K562 (cell line): ENCODE results near the gene ILKAP. TPM values are rescaled to one million over a fixed set of nuclear protein-coding genes. Genes with fewer than 3 reads are reported as not detected.

ENCODE experiments used
- ATAC-seq: fragments of 200-7000 bp; cut with Tn5 transposase; 3 replicates; pipeline ENCODE4 v1.9.1; 2020; ENCODE audit warnings: moderate library complexity
- BruUV-seq: library from RNA; stranded (reverse); fragments of 400-500 nt; replicated peaks from 2 replicates; lab custom pipeline; 2021; lab: Mats Ljungman, UMichigan
- CTCF ChIA-PET: fragments of 300-600 bp; formaldehyde crosslinking; extraction: SDS; loops from one replicate; lab custom pipeline; 2021; ENCODE audit warnings: low intra/inter-chr PET ratio; lab: Yijun Ruan, JAX
- POLR2A ChIA-PET: fragments of 300-600, 350-650 bp; sonication (Branson Sonifier 250); formaldehyde crosslinking; extraction: SDS; loops from one replicate; lab custom pipeline; 2021; ENCODE audit warnings: antibody characterized with exemption, inconsistent platforms; lab: Yijun Ruan, JAX
- DNase-seq, 4 experiments: peaks; one replicate each; pipeline versions ENCODE4 v3.0.0 to v3.0.0-alpha.2; 2011 to 2018; ENCODE audit warnings: low spot score in 3 of 4, mixed read lengths in 3 of 4; ENCODE audit errors: extremely low read depth in 1 of 4
- FAIRE-seq: peaks from 2 replicates; lab custom pipeline; 2011; peaks lifted over from hg19 to GRCh38; lab: Jason Lieb, UNC
- H2AFZ ChIP-seq: 2 replicates; pipeline ENCODE4 v1.6.0; 2011; ENCODE audit warnings: low read depth, low read length, control low read depth, inconsistent platforms
- H3K27ac ChIP-seq: fragments of 200-600 bp; 3 replicates; pipeline ENCODE4 v1.8.0; 2011; ENCODE audit warnings: low read depth, mild to moderate bottlenecking, control low read depth, inconsistent platforms, low read length, moderate library complexity, mixed read lengths; ENCODE audit errors: extremely low read depth
- H3K27me3 ChIP-seq, 2 experiments: fragments of 300-600 bp in 1 of 2; 2 replicates in 1 of 2; 3 replicates in 1 of 2; pipeline versions ENCODE4 v1.6.0 to v1.8.0; 2011; ENCODE audit warnings: inconsistent platforms in 2 of 2, low read length in 2 of 2, mild to moderate bottlenecking in 1 of 2, mixed read lengths in 1 of 2, moderate library complexity in 1 of 2; ENCODE audit not compliant: control insufficient read depth in 2 of 2, insufficient read depth in 2 of 2
- H3K36me3 ChIP-seq: fragments of 300-600 bp; 3 replicates; pipeline ENCODE4 v1.8.0; 2011; ENCODE audit warnings: mild to moderate bottlenecking, low read length, inconsistent platforms; ENCODE audit not compliant: control insufficient read depth, insufficient read depth
- H3K4me1 ChIP-seq, 2 experiments: fragments of 200-600 bp in 1 of 2; replicated peaks in 1 of 2; 2 replicates in 1 of 2; 3 replicates in 1 of 2; pipeline versions ENCODE4 v1.5.1 to v1.8.0; 2011; ENCODE audit warnings: inconsistent platforms in 2 of 2, low read length in 2 of 2, mild to moderate bottlenecking in 1 of 2, mixed read lengths in 1 of 2, moderate library complexity in 1 of 2; ENCODE audit not compliant: control insufficient read depth in 2 of 2, insufficient read depth in 2 of 2
- H3K4me2 ChIP-seq: 2 replicates; pipeline ENCODE4 v1.6.1; 2011; ENCODE audit warnings: low read length, control low read depth, inconsistent platforms, mixed read lengths; ENCODE audit not compliant: insufficient read depth
- H3K4me3 ChIP-seq: fragments of 200-600 bp; sonication (generic), shearing (Covaris generic); 2 replicates; pipeline ENCODE4 v1.5.1; 2016; ENCODE audit warnings: control low read depth, inconsistent platforms
- H3K79me2 ChIP-seq: fragments of 200-600 bp; 3 replicates; pipeline ENCODE4 v1.8.0; 2011; ENCODE audit warnings: low read length, inconsistent platforms; ENCODE audit not compliant: control insufficient read depth, insufficient read depth
- H3K9ac ChIP-seq, 2 experiments: 2 replicates each; pipeline versions ENCODE4 v1.6.0 to v1.6.1; 2011; ENCODE audit warnings: low read depth in 2 of 2, low read length in 2 of 2, control low read depth in 1 of 2, inconsistent platforms in 1 of 2, mild to moderate bottlenecking in 1 of 2, mixed read lengths in 1 of 2; ENCODE audit not compliant: insufficient read depth in 1 of 2
- H3K9me1 ChIP-seq: one replicate; pipeline ENCODE4 v1.6.0; 2011; ENCODE audit warnings: inconsistent platforms, mild to moderate bottlenecking, low read length, moderate library complexity; ENCODE audit not compliant: control insufficient read depth, insufficient read depth
- H3K9me3 ChIP-seq: replicated peaks from 2 replicates; pipeline ENCODE4 v1.5.1; 2011; ENCODE audit warnings: low read depth, low read length, inconsistent platforms; ENCODE audit not compliant: control insufficient read depth, insufficient read depth
- H4K20me1 ChIP-seq: replicated peaks from 2 replicates; pipeline ENCODE4 v1.6.1; 2011; ENCODE audit warnings: low read length, inconsistent platforms, mixed read lengths; ENCODE audit not compliant: control insufficient read depth, insufficient read depth
- BHLHE40 ChIP-seq: IDR thresholded peaks from 2 replicates; pipeline ENCODE4 v1.6.1; 2011; ENCODE audit warnings: low read length, improper control_type of control experiment
- CTBP1 ChIP-seq: fragments of 450-650 bp; IDR thresholded peaks from 2 replicates; pipeline ENCODE4 v1.6.1; 2016; ENCODE audit warnings: borderline replicate concordance
- KLF1 ChIP-seq: fragments of 450-650 bp; IDR thresholded peaks from 2 replicates; pipeline ENCODE4 v1.6.1; 2016; ENCODE audit warnings: missing genetic modification characterization, missing compliant biosample characterization
- RAD51 ChIP-seq: fragments of 450-650 bp; IDR thresholded peaks from 2 replicates; pipeline ENCODE4 v1.7.1; 2016; ENCODE audit warnings: low read depth, mild to moderate bottlenecking, borderline replicate concordance
- ZNF79 ChIP-seq: fragments of 250-450 bp; sonication (Bioruptor Pico); IDR thresholded peaks from 2 replicates; pipeline ENCODE4 v1.4.0; 2020; ENCODE audit warnings: low read depth, mild to moderate bottlenecking, moderate library complexity
- WGBS: fragments of 100-300 bp; shearing (Covaris generic); methylation state at CpG from one replicate; pipeline ENCODE4 v1.1.6; 2016; ENCODE audit warnings: low coverage, mixed read lengths; ENCODE audit not compliant: insufficient coverage; ENCODE audit errors: missing lambda C conversion rate; 5-methylcytosine and 5-hydroxymethylcytosine counted together
- in situ Hi-C: fragments of 300-500 bp; cut with MboI; formaldehyde crosslinking; loops from 4 replicates; pipeline ENCODE4 v1.15.0; 2018; ENCODE audit warnings: inconsistent platforms, mixed read lengths
- intact Hi-C: fragments of 100-400 bp; cut with micrococcal nuclease; formaldehyde crosslinking; loops from 2 replicates; pipeline ENCODE4 v1.14.2; 2022
- polyA plus RNA-seq, 8 experiments: library from polyadenylated mRNA; depleted of rRNA in 4 of 8; stranded (reverse) in 5 of 8; unstranded in 3 of 8; fragments of >200 nt; fragmentation: Nextera tagmentation in 2 of 8; fragmentation: Illumina TruSeq in 1 of 8; extraction: Ambion mirVana in 2 of 8; extraction: Trizol in 1 of 8; gene quantifications; 2 replicates each; pipeline versions ENCODE4 v1.2.1 to v1.2.3, GENCODE V29; 2011 to 2014; ENCODE audit warnings: inconsistent platforms in 1 of 8, missing spikeins in 1 of 8
- total RNA-seq, 7 experiments: library from RNA; depleted of rRNA in 6 of 7; stranded (reverse); fragments of >200 nt in 6 of 7; fragmentation: Illumina TruSeq in 2 of 7; extraction: Trizol in 2 of 7; gene quantifications; 2 replicates each; pipeline versions ENCODE4 v1.2.1 to v1.2.3, GENCODE V29; 2011 to 2021; ENCODE audit warnings: low replicate concordance in 1 of 7
- TF ChIP-seq, protein P1 (sequence below): fragments of 250-450 bp; sonication (Bioruptor Pico); IDR thresholded peaks from 2 replicates; pipeline ENCODE4 v1.8.0; 2021; ENCODE audit warnings: mild to moderate bottlenecking, moderate library complexity

The ILKAP gene
- total and polyA plus RNA-seq, 9 of the 15 experiments (the other 6 are each of a cell fraction or from before 2014, with no cell fraction given): 3.1 to 43.9 (median 20.7) TPM

DNA sequence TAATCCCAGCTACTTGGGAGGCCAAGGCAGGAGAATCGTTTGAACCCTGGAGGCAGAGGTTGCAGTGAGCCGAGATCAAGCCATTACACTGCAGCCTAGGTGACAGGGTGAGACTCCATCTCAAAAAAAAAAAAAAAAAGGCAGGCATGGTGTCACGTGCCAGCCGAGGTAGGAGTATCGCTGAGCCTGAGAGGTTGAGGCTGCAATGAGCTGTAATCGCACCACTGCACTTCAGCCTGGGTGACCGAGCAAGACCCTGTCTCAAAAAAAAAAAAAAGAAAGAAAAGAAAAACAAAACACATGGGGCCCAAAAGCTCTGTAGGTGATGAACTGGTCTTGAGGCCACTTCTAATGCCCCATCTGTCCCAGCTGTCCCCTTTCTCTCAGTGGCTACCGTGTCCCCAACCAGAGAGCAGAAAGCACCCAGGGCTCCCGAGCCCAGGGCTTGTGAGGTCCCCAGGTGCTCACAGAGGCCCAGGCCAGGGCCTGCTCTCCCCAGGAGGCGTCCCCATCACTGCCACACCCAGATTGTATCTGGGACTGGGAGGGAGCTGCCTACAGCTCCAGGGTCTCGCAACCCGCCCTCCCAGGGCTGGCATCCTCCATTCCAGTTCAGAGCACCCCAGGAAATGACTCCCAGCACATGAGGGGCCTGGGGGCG lies 56.5 kb downstream of the ILKAP start:
- CTCF ChIA-PET: no interaction called here
- TF ChIP-seq RAD51 (peak; percentile 33; the same call in 1 of the 2 replicates), KLF1 (tag) (0 out of 2 replicates have a peak, but pooled peaks have one; percentile 19), CTBP1 (peak; percentile 66; the same call in 1 of the 2 replicates), ZNF79 (CRISPR knock-in tag) (no peak), BHLHE40 (peak; percentile 50)
- TF ChIP-seq, protein P1, sequence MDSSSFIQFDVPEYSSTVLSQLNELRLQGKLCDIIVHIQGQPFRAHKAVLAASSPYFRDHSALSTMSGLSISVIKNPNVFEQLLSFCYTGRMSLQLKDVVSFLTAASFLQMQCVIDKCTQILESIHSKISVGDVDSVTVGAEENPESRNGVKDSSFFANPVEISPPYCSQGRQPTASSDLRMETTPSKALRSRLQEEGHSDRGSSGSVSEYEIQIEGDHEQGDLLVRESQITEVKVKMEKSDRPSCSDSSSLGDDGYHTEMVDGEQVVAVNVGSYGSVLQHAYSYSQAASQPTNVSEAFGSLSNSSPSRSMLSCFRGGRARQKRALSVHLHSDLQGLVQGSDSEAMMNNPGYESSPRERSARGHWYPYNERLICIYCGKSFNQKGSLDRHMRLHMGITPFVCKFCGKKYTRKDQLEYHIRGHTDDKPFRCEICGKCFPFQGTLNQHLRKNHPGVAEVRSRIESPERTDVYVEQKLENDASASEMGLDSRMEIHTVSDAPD (CRISPR knock-in tag): no peak
- Histone ChIP-seq H3K9me1 (no peaks in the 10 kb centered on the region), H3K9me3 (no peaks in the 10 kb centered on the region), H3K4me2 (no peak overlapping the region), H3K27me3 (no peaks in the 10 kb centered on the region; a peak in 1 of 5 replicates), H2AFZ (no peak overlapping the region), H3K4me3 (no peak overlapping the region), H4K20me1 (no peaks in the 10 kb centered on the region), H3K79me2 (no peaks in the 10 kb centered on the region), H3K36me3 (no peaks in the 10 kb centered on the region), H3K27ac (no peak overlapping the region), H3K9ac (peak overlapping the region in 1 of 2 experiments; percentile 79; a peak in 1 of 4 replicates), H3K4me1 (peaks cover 0 to 54% of the 10 kb centered on the region in 2 experiments; a peak in 4 of 5 replicates)
- peak; percentile 53 for ATAC-seq
- in situ Hi-C loops: no loop called here
- intact Hi-C loops: no loop called here
- DNase-seq: no peak
- POLR2A ChIA-PET: interaction anchor here (0.6 to 0.7 kb wide), 2 partner anchors 19 to 875 kb away, joined by 3 read pairs; no protein-coding TSS in a partner anchor
- FAIRE-seq: no peak
- BruUV-seq: no TSS peak
- WGBS: 11% methylated on average over 5 of the region's 13 CpGs
